ENCODE results near the gene FHOD1. TPM values are rescaled to one million over a fixed set of nuclear protein-coding genes. Genes with fewer than 3 reads are reported as not detected.

FHOD1 gene
- total and polyA plus RNA-seq, 2 of the 13 experiments (the other 11 are each of a cell fraction or from before 2014, with no cell fraction given), result 20.0 to 20.8 TPM

DNA sequence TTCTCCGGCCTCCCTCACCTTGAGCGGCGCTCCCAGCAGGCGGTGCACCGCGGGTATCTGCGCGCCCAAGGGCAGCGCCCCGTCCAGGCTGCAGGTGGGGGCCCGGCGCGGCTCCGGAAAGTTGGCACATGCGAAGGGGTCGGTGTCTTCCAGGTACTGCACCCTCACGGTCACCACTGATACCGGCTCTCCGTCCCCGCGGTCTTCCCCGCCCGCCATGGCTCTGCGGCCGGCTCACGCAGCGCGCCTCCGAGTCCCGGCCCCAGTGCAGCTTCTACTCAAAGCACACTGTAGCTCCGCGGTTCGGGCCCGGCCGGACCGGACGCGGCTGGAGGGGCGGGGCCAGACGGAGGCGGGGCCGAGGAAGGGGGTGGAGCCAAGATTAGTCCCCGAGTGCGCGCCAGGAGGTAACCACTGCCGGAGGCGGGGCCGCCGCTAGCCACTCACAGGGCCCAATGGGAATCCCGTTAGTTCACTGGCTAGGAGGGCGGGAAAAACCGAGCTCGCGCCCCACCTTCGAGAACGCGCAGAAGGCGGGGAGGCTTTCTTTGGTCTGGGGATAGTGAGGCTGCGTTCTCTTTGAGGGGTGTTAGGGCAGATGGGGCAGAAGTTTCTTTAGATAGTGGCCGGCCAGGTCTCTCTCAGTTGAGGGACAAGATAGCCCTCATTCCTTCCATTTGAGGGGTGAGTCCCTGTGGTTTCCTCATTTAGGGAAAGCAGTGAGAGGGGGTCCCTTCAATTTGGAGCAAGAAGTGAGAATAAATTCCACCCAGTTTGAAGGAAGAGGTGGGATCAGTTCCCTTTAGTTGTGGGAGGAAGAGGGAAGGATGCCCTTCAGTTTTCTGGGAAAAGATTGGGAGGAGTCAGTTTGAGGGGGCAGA is at the start of gene FHOD1 (continued):
- TF ChIP-seq, protein P1, sequence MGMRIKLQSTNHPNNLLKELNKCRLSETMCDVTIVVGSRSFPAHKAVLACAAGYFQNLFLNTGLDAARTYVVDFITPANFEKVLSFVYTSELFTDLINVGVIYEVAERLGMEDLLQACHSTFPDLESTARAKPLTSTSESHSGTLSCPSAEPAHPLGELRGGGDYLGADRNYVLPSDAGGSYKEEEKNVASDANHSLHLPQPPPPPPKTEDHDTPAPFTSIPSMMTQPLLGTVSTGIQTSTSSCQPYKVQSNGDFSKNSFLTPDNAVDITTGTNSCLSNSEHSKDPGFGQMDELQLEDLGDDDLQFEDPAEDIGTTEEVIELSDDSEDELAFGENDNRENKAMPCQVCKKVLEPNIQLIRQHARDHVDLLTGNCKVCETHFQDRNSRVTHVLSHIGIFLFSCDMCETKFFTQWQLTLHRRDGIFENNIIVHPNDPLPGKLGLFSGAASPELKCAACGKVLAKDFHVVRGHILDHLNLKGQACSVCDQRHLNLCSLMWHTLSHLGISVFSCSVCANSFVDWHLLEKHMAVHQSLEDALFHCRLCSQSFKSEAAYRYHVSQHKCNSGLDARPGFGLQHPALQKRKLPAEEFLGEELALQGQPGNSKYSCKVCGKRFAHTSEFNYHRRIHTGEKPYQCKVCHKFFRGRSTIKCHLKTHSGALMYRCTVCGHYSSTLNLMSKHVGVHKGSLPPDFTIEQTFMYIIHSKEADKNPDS (CRISPR knock-in tag; IDR thresholded peaks at IDR 0.05), result peak; percentile 68; the same call in 1 of the 2 replicates
- TF ChIP-seq, protein P2, sequence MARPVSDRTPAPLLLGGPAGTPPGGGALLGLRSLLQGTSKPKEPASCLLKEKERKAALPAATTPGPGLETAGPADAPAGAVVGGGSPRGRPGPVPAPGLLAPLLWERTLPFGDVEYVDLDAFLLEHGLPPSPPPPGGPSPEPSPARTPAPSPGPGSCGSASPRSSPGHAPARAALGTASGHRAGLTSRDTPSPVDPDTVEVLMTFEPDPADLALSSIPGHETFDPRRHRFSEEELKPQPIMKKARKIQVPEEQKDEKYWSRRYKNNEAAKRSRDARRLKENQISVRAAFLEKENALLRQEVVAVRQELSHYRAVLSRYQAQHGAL (CRISPR knock-in tag; IDR thresholded peaks at IDR 0.05; ENCODE audit: not compliant biosample characterization), result peak; percentile 57
- TF ChIP-seq, protein P3, sequence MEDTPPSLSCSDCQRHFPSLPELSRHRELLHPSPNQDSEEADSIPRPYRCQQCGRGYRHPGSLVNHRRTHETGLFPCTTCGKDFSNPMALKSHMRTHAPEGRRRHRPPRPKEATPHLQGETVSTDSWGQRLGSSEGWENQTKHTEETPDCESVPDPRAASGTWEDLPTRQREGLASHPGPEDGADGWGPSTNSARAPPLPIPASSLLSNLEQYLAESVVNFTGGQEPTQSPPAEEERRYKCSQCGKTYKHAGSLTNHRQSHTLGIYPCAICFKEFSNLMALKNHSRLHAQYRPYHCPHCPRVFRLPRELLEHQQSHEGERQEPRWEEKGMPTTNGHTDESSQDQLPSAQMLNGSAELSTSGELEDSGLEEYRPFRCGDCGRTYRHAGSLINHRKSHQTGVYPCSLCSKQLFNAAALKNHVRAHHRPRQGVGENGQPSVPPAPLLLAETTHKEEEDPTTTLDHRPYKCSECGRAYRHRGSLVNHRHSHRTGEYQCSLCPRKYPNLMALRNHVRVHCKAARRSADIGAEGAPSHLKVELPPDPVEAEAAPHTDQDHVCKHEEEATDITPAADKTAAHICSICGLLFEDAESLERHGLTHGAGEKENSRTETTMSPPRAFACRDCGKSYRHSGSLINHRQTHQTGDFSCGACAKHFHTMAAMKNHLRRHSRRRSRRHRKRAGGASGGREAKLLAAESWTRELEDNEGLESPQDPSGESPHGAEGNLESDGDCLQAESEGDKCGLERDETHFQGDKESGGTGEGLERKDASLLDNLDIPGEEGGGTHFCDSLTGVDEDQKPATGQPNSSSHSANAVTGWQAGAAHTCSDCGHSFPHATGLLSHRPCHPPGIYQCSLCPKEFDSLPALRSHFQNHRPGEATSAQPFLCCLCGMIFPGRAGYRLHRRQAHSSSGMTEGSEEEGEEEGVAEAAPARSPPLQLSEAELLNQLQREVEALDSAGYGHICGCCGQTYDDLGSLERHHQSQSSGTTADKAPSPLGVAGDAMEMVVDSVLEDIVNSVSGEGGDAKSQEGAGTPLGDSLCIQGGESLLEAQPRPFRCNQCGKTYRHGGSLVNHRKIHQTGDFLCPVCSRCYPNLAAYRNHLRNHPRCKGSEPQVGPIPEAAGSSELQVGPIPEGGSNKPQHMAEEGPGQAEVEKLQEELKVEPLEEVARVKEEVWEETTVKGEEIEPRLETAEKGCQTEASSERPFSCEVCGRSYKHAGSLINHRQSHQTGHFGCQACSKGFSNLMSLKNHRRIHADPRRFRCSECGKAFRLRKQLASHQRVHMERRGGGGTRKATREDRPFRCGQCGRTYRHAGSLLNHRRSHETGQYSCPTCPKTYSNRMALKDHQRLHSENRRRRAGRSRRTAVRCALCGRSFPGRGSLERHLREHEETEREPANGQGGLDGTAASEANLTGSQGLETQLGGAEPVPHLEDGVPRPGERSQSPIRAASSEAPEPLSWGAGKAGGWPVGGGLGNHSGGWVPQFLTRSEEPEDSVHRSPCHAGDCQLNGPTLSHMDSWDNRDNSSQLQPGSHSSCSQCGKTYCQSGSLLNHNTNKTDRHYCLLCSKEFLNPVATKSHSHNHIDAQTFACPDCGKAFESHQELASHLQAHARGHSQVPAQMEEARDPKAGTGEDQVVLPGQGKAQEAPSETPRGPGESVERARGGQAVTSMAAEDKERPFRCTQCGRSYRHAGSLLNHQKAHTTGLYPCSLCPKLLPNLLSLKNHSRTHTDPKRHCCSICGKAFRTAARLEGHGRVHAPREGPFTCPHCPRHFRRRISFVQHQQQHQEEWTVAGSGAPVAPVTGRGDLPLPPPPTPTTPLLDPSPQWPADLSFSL (CRISPR knock-in tag; IDR thresholded peaks at IDR 0.05), result no peak
- TF ChIP-seq, protein P4, sequence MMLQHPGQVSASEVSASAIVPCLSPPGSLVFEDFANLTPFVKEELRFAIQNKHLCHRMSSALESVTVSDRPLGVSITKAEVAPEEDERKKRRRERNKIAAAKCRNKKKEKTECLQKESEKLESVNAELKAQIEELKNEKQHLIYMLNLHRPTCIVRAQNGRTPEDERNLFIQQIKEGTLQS (CRISPR knock-in tag; IDR thresholded peaks at IDR 0.05), result 0 out of 2 replicates have a peak, but pooled peaks have one; percentile 52
- TF ChIP-seq SIN3B (IDR thresholded peaks at IDR 0.05; ENCODE audit: low read length), result no peak; the same call in 1 of the 2 replicates
- TF ChIP-seq, protein P5, sequence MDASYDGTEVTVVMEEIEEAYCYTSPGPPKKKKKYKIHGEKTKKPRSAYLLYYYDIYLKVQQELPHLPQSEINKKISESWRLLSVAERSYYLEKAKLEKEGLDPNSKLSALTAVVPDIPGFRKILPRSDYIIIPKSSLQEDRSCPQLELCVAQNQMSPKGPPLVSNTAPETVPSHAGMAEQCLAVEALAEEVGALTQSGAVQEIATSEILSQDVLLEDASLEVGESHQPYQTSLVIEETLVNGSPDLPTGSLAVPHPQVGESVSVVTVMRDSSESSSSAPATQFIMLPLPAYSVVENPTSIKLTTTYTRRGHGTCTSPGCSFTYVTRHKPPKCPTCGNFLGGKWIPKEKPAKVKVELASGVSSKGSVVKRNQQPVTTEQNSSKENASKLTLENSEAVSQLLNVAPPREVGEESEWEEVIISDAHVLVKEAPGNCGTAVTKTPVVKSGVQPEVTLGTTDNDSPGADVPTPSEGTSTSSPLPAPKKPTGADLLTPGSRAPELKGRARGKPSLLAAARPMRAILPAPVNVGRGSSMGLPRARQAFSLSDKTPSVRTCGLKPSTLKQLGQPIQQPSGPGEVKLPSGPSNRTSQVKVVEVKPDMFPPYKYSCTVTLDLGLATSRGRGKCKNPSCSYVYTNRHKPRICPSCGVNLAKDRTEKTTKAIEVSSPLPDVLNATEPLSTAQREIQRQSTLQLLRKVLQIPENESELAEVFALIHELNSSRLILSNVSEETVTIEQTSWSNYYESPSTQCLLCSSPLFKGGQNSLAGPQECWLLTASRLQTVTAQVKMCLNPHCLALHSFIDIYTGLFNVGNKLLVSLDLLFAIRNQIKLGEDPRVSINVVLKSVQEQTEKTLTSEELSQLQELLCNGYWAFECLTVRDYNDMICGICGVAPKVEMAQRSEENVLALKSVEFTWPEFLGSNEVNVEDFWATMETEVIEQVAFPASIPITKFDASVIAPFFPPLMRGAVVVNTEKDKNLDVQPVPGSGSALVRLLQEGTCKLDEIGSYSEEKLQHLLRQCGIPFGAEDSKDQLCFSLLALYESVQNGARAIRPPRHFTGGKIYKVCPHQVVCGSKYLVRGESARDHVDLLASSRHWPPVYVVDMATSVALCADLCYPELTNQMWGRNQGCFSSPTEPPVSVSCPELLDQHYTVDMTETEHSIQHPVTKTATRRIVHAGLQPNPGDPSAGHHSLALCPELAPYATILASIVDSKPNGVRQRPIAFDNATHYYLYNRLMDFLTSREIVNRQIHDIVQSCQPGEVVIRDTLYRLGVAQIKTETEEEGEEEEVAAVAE (CRISPR knock-in tag; IDR thresholded peaks at IDR 0.05; ENCODE audit: borderline replicate concordance), result peak; percentile 92
- TF ChIP-seq FOXK2 (IDR thresholded peaks at IDR 0.05), result no peak
